Transverse colon (tissue), 1 donor: ENCODE measurements around the gene MAMDC4.

Experiments
- EP300 ChIP-seq: sonication (generic); formaldehyde crosslinking; IDR thresholded peaks from one replicate; pipeline ENCODE4 v1.6.1; 2017; ENCODE audit warnings: antibody characterized with exemption, low read depth
- POLR2A ChIP-seq: fragments of 450-650 bp; IDR thresholded peaks from one replicate; pipeline ENCODE4 v1.6.1; 2016; ENCODE audit warnings: antibody characterized with exemption, mild to moderate bottlenecking, moderate library complexity

DNA sequence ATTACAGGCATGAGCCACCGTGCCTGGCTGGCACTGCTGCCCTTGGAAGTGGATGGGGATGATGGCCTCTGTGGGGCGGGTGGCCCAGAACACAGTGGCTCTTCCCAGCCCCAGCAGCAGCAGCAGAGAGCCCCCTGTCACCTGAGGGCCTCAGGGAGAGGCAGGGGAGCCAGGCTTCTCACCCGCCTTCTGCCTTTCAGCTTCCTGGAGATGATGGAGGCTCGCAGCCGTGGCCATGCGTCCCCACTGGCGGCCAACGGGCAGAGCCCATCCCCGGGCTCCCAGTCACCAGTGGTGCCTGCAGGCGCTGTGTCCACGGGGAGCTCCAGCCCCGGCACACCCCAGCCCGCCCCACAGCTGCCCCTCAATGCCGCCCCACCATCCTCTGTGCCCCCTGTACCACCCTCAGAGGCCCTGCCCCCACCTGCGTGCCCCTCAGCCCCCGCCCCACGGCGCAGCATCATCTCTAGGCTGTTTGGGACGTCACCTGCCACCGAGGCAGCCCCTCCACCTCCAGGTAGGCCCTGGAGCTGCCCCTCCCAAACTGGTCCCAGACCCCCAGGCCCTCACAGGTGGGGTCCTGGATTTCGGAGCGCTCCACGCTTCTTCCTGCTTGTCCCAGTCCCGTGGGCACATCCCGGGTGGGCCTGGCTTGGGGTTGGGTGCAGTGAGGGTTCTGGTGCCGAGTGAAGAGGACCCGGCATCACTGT, 14.8 kb upstream of the MAMDC4 start:
- no peak for TF ChIP-seq EP300
- TF ChIP-seq POLR2A: no peak
